OCI-LY1 (cell line): ENCODE results near the gene ELP2.

Source experiments
- H2AFZ ChIP-seq: fragments of 200-600 bp; sonication (generic), shearing (Covaris generic); 2 replicates; pipeline ENCODE4 v1.6.0; 2014; ENCODE audit warnings: antibody characterized with exemption, mild to moderate bottlenecking, low read length
- H3F3A ChIP-seq: fragments of 200-600 bp; sonication (generic), shearing (Covaris generic); 2 replicates; pipeline ENCODE4 v1.6.0; 2014; ENCODE audit warnings: mild to moderate bottlenecking, antibody characterized with exemption, low read length, moderate library complexity; ENCODE audit not compliant: insufficient read depth
- H3K27ac ChIP-seq: fragments of 200-600 bp; sonication (generic); 2 replicates; pipeline ENCODE4 v1.5.1; 2014; ENCODE audit warnings: low read length, mixed run types, mild to moderate bottlenecking, low read depth; ENCODE audit not compliant: poor library complexity, severe bottlenecking
- H3K27me3 ChIP-seq: fragments of 200-600 bp; sonication (generic); 2 replicates; pipeline ENCODE4 v1.6.0; 2014; ENCODE audit warnings: antibody characterized with exemption, mild to moderate bottlenecking, low read length, moderate library complexity; ENCODE audit not compliant: insufficient read depth
- H3K36me3 ChIP-seq: fragments of 200-600 bp; sonication (generic); 2 replicates; pipeline ENCODE4 v1.6.1; 2014; ENCODE audit warnings: mild to moderate bottlenecking, antibody characterized with exemption, low read length, moderate library complexity, mixed read lengths; ENCODE audit not compliant: insufficient read depth
- H3K4me1 ChIP-seq: fragments of 200-600 bp; sonication (generic); 2 replicates; pipeline ENCODE4 v1.5.1; 2014; ENCODE audit warnings: mild to moderate bottlenecking, low read length, moderate library complexity; ENCODE audit not compliant: insufficient read depth, severe bottlenecking
- H3K4me2 ChIP-seq: fragments of 200-600 bp; sonication (generic), shearing (Covaris generic); 2 replicates; pipeline ENCODE4 v1.6.1; 2014; ENCODE audit warnings: low read length
- H3K4me3 ChIP-seq: fragments of 200-600 bp; sonication (generic); 2 replicates; pipeline ENCODE4 v1.5.1; 2014; ENCODE audit warnings: low read length, low read depth, mild to moderate bottlenecking, mixed read lengths; ENCODE audit not compliant: poor library complexity, severe bottlenecking
- H3K79me2 ChIP-seq: fragments of 200-600 bp; shearing (Covaris generic); 2 replicates; pipeline ENCODE4 v1.6.1; 2016; ENCODE audit warnings: mixed run types, low read length, mixed read lengths; ENCODE audit not compliant: insufficient read depth
- H3K9ac ChIP-seq: fragments of 200-600 bp; sonication (generic), shearing (Covaris generic); 2 replicates; pipeline ENCODE4 v1.6.1; 2014; ENCODE audit warnings: mild to moderate bottlenecking, low read length, mixed read lengths
- H3K9me2 ChIP-seq: fragments of 200-600 bp; sonication (generic), shearing (Covaris generic); 2 replicates; pipeline ENCODE4 v1.6.1; 2014; ENCODE audit warnings: low read depth, mild to moderate bottlenecking, low read length, mixed read lengths
- H3K9me3 ChIP-seq: fragments of 200-600 bp; shearing (Covaris generic); 2 replicates; pipeline ENCODE4 v1.6.1; 2014; ENCODE audit warnings: low read length, mixed read lengths
- H4K20me1 ChIP-seq: fragments of 200-600 bp; sonication (generic), shearing (Covaris generic); 2 replicates; pipeline ENCODE4 v1.6.0; 2016; ENCODE audit warnings: mild to moderate bottlenecking, low read length; ENCODE audit not compliant: insufficient read depth
- CTCF ChIP-seq: fragments of 200-600 bp; sonication (generic), shearing (Covaris generic); IDR thresholded peaks from 2 replicates; pipeline ENCODE4 v1.5.1; 2017; ENCODE audit warnings: mild to moderate bottlenecking, antibody characterized with exemption, low read length, moderate library complexity, mixed read lengths
- EZH2 ChIP-seq: fragments of 200-600 bp; sonication (generic), shearing (Covaris generic); IDR thresholded peaks from 2 replicates; pipeline ENCODE4 v1.8.0; 2017; ENCODE audit warnings: borderline replicate concordance, mixed run types, mild to moderate bottlenecking, antibody characterized with exemption, low read length, moderate library complexity, mixed read lengths

The ELP2 gene

GRCh38 chr18:36191711-36192110, 62.0 kb downstream of the ELP2 start:
- Histone ChIP-seq H3K36me3 (no peaks in the 10 kb centered on the region), H3K4me2 (no peak overlapping the region), H3K4me3 (no peak overlapping the region), H3K27me3 (peaks cover 5% of the 10 kb centered on the region; the same call in 1 of the 2 replicates), H3K4me1 (peaks cover 19% of the 10 kb centered on the region), H3K9me2 (no peaks in the 10 kb centered on the region), H3K9me3 (no peaks in the 10 kb centered on the region), H3K79me2 (no peaks in the 10 kb centered on the region), H3K27ac (no peak overlapping the region), H2AFZ (no peak overlapping the region), H4K20me1 (no peaks in the 10 kb centered on the region), H3F3A (no peaks in the 10 kb centered on the region), H3K9ac (no peak overlapping the region)
- no peak for TF ChIP-seq EZH2

DNA sequence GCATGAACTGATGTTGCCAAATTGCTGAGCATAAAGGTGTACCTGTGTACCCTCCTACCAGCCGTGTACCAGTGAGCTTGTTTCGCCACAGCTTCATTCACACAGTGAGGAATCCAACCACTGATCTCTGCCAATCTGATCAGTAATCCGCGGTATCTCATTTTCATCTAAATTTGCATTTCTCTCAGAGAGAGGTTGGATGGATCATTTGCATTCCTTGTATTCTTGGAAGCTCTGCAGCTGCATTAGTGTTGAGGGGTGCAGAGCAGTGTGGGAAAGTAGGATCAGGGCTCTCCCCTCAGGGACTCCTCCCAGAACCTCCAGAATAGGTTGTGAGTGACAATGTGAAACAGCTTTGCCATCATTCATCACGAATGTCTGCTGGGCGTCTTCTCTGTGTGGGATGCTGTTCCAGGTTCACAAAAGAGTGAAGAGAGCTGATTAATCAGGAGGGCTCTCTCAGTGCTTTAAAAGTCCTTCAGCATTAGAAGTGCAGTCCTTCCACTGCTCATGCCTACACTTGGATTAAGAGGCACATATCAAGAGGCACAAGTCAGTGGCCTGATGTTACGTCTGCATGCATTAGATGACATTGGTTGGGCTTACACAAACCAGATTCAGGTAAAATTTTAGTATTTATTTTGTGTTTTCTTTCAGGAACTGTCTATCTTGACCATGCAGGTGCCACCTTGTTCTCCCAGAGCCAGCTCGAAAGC, 65.1 kb downstream of the ELP2 start:
- H3K4me1 ChIP-seq = no peaks in the 10 kb centered on the region
- no peaks in the 10 kb centered on the region for H3K9me2 ChIP-seq
- H3K27me3 ChIP-seq = no peaks in the 10 kb centered on the region
- no peaks in the 10 kb centered on the region for H3K9me3 ChIP-seq
- no peaks in the 10 kb centered on the region for H3F3A ChIP-seq
- H3K27ac ChIP-seq = no peak overlapping the region
- no peaks in the 10 kb centered on the region for H4K20me1 ChIP-seq
- no peaks in the 10 kb centered on the region for H3K79me2 ChIP-seq
- no peak overlapping the region for H2AFZ ChIP-seq
- no peak overlapping the region for H3K4me3 ChIP-seq
- no peak overlapping the region for H3K4me2 ChIP-seq
- H3K36me3 ChIP-seq = no peaks in the 10 kb centered on the region
- no peak overlapping the region for H3K9ac ChIP-seq
- no peak for TF ChIP-seq EZH2
- no peak for TF ChIP-seq CTCF

DNA sequence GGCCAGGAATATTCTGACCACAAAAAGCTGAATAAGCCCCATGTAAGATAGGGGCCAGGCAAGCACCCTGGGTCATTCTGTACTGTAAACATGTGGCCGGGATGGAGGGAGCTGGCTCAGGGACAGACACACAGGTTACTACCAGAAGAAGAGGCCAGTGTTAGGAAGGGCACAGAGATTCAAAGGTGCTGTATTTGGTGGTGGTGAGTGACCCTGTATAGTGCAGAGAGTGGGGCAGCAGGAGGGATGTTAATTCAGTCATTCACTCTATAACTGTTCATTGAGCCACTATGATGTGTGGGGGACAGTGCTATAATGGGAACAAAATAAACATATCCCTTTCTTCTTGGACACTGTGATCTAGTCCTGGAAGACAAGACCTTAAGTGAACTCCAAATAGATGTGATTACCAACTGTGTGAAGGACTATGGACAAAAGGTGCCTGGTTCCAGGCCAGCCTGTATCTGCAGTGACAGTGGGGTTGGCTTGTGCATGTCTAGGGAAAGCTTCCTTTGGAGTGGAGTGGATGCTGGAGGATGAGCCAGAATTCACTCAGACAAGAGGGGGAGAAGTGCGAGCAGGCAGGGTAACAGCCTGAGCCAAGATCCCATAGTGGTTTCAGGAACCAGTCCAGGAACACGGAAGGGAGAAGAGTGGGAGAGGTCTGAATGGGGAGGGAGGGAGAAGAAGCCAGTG, 65.9 kb downstream of the ELP2 start:
- no peaks in the 10 kb centered on the region for H3K27me3 ChIP-seq
- no peaks in the 10 kb centered on the region for H3K9me3 ChIP-seq
- no peaks in the 10 kb centered on the region for H3K36me3 ChIP-seq
- no peaks in the 10 kb centered on the region for H4K20me1 ChIP-seq
- H3K4me2 ChIP-seq = no peak overlapping the region
- no peak overlapping the region for H3K9ac ChIP-seq
- H3K27ac ChIP-seq = no peak overlapping the region
- no peaks in the 10 kb centered on the region for H3K4me1 ChIP-seq
- TF ChIP-seq CTCF (no peak), EZH2 (no peak)
- H2AFZ ChIP-seq = no peak overlapping the region
- H3K4me3 ChIP-seq = no peak overlapping the region
- no peaks in the 10 kb centered on the region for H3K9me2 ChIP-seq
- no peaks in the 10 kb centered on the region for H3K79me2 ChIP-seq
- no peaks in the 10 kb centered on the region for H3F3A ChIP-seq
